SK-N-SH treated with all-trans-retinoic acid at 6 μM for 48 hours (cell line): ENCODE data around the gene PBX1.

Experiments
- CREB5 ChIP-seq: fragments of 250-450 bp; sonication (Bioruptor Pico); IDR thresholded peaks from 2 replicates; pipeline ENCODE4 v1.5.1; 2020; ENCODE audit warnings: low read depth, mild to moderate bottlenecking, moderate library complexity
- ISL1 ChIP-seq: fragments of 250-450 bp; sonication (Bioruptor Pico); IDR thresholded peaks from 2 replicates; pipeline ENCODE4 v2.1.2; 2022; ENCODE audit warnings: mild to moderate bottlenecking, moderate library complexity
- POU6F1 ChIP-seq: fragments of 250-450 bp; sonication (Bioruptor Pico); IDR thresholded peaks from 2 replicates; pipeline ENCODE4 v1.8.0; 2021; ENCODE audit warnings: low read depth, mild to moderate bottlenecking, moderate library complexity, borderline replicate concordance
- PPARA ChIP-seq: fragments of 250-450 bp; sonication (Bioruptor Pico); IDR thresholded peaks from 2 replicates; pipeline ENCODE4 v1.5.0; 2020; ENCODE audit warnings: mild to moderate bottlenecking, borderline replicate concordance
- RARB ChIP-seq: fragments of 250-450 bp; sonication (Bioruptor Pico); IDR thresholded peaks from 2 replicates; pipeline ENCODE4 v1.8.0; 2021; ENCODE audit warnings: mild to moderate bottlenecking, moderate library complexity
- SNAI2 ChIP-seq: fragments of 250-450 bp; sonication (Bioruptor Pico); IDR thresholded peaks from 2 replicates; pipeline ENCODE4 v1.5.0; 2020; ENCODE audit warnings: mild to moderate bottlenecking, moderate library complexity
- ZC3H10 ChIP-seq: fragments of 250-450 bp; sonication (Bioruptor Pico); IDR thresholded peaks from 2 replicates; pipeline ENCODE4 v1.5.1; 2021; ENCODE audit warnings: mild to moderate bottlenecking, moderate library complexity
- ZFP3 ChIP-seq: fragments of 250-450 bp; sonication (Bioruptor Pico); IDR thresholded peaks from 2 replicates; pipeline ENCODE4 v1.5.0; 2020; ENCODE audit warnings: mild to moderate bottlenecking, moderate library complexity
- ZFP30 ChIP-seq: fragments of 450-650 bp; formaldehyde crosslinking; IDR thresholded peaks from 2 replicates; pipeline ENCODE4 v1.5.0; 2022; ENCODE audit warnings: mild to moderate bottlenecking, moderate library complexity

- no peak for TF ChIP-seq ZFP30
- no peak for TF ChIP-seq ZC3H10 (CRISPR knock-in tag)
- no peak for TF ChIP-seq ISL1 (CRISPR knock-in tag)
- TF ChIP-seq RARB (CRISPR knock-in tag), result no peak
- TF ChIP-seq POU6F1, result no peak
- TF ChIP-seq CREB5 (CRISPR knock-in tag), result no peak
- no peak for TF ChIP-seq ZFP3
- no peak for TF ChIP-seq SNAI2 (CRISPR knock-in tag)
- TF ChIP-seq PPARA (CRISPR knock-in tag), result no peak
These were observed 95.2 kb downstream of the PBX1 start for GRCh38 chr1:164654200-164654599.
